HUES6 (cell line): ENCODE measurements around the gene FRMD4B.

ENCODE experiments used
- H3K27ac ChIP-seq: 2 replicates; pipeline ENCODE4 v1.7.0; 2013; ENCODE audit warnings: low read depth, mild to moderate bottlenecking, low read length, inconsistent platforms
- H3K27me3 ChIP-seq: 2 replicates; pipeline ENCODE4 v1.6.1; 2013; ENCODE audit warnings: low read length; ENCODE audit not compliant: control insufficient read depth, insufficient read depth
- H3K36me3 ChIP-seq: 2 replicates; pipeline ENCODE4 v1.6.1; 2013; ENCODE audit warnings: low read length; ENCODE audit not compliant: control insufficient read depth, insufficient read depth
- H3K4me1 ChIP-seq: 2 replicates; pipeline ENCODE4 v1.6.1; 2013; ENCODE audit warnings: low read length; ENCODE audit not compliant: control insufficient read depth, insufficient read depth
- H3K4me3 ChIP-seq: 2 replicates; pipeline ENCODE4 v1.5.1; 2013; ENCODE audit warnings: low read depth, low read length
- H3K9ac ChIP-seq: one replicate; pipeline ENCODE4 v1.6.1; 2013; ENCODE audit warnings: mild to moderate bottlenecking, low read length
- H3K9me3 ChIP-seq: 2 replicates; pipeline ENCODE4 v1.6.1; 2013; ENCODE audit warnings: low read depth, low read length; ENCODE audit not compliant: control insufficient read depth, insufficient read depth

FRMD4B gene

DNA sequence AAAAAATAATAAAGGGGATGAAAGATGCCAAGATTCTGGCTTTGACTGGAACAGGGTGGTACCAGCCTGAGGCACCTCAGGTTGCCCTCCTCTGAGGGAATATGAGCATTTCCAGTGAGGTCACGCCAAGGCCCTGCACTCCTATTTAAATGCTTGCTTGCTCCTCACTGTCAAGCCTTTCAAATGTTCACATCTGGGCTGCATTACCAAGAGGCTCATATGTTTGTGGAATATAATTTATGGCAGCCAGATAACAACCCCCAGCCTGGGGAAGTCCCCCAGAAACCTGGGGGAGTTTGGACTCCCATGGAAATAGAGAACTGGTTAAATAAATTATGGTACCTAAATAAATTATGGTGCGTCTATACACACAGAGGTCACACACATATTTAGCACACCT lies 88.4 kb downstream of the FRMD4B start:
- Histone ChIP-seq H3K27me3 (no peaks in the 10 kb centered on the region), H3K9ac (no peak overlapping the region), H3K9me3 (no peaks in the 10 kb centered on the region), H3K4me3 (no peak overlapping the region), H3K4me1 (peaks cover 19% of the 10 kb centered on the region), H3K27ac (no peak overlapping the region), H3K36me3 (no peaks in the 10 kb centered on the region)

- H3K27me3 ChIP-seq: no peaks in the 10 kb centered on the region
- H3K4me1 ChIP-seq: peaks cover 24% of the 10 kb centered on the region
- no peak overlapping the region for H3K4me3 ChIP-seq
- no peaks in the 10 kb centered on the region for H3K9me3 ChIP-seq
- H3K27ac ChIP-seq: no peak overlapping the region
- H3K36me3 ChIP-seq: no peaks in the 10 kb centered on the region
- H3K9ac ChIP-seq: no peak overlapping the region
Measured at GRCh38 chr3:69296995-69297394, 88.9 kb downstream of the FRMD4B start.

GRCh38 chr3:69294014-69294766 lies 91.7 kb downstream of the FRMD4B start:
- Histone ChIP-seq H3K9me3 (no peaks in the 10 kb centered on the region), H3K27ac (no peak overlapping the region), H3K27me3 (peaks cover 15% of the 10 kb centered on the region), H3K9ac (no peak overlapping the region), H3K4me1 (peaks cover 39% of the 10 kb centered on the region), H3K36me3 (no peaks in the 10 kb centered on the region), H3K4me3 (no peak overlapping the region)

DNA sequence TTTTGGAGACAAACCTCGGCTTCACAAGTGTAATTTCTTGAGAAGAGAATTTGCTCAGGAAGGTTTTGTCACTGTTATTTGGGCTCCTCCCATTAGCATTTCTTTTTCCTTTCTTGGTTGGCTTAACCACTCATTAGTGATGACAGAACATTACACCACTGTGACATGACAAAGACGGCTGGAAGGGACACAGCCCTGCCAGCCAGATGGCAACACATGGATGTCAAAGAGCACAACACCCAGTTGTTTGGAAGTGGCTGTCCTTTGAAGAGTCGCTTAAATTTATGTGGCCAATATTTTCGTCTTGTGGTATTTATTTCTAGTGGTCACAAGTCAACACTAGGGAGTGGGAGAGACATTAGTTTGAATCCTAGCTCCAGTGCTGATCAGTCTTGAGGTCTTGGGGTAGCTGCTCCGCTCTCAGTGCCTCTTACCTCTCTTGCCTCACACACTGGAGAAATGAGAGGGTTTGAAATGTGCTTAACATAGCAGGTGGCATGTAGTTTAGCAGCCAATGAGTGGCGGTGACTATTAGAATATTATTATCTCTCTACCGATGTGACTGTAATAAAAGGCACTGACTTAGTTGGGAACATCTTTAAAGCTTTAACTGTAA lies 92.8 kb downstream of the FRMD4B start:
- Histone ChIP-seq H3K4me1 (peaks cover 48% of the 10 kb centered on the region), H3K36me3 (no peaks in the 10 kb centered on the region), H3K9ac (no peak overlapping the region)

GRCh38 chr3:69292185-69292584 lies 93.7 kb downstream of the FRMD4B start:
- H3K36me3 ChIP-seq: no peaks in the 10 kb centered on the region
- H3K9ac ChIP-seq: no peak overlapping the region
- H3K4me3 ChIP-seq: no peak overlapping the region

More for the DNA sequence above, 92.8 kb downstream of the FRMD4B start:
- H3K4me3 ChIP-seq: no peak overlapping the region
- peaks cover 20% of the 10 kb centered on the region for H3K27me3 ChIP-seq
- H3K9me3 ChIP-seq: no peaks in the 10 kb centered on the region
- H3K27ac ChIP-seq: no peak overlapping the region

GRCh38 chr3:69290430-69290829 lies 95.5 kb downstream of the FRMD4B start:
- H3K9ac ChIP-seq: no peak overlapping the region
- no peaks in the 10 kb centered on the region for H3K36me3 ChIP-seq
- peaks cover 20% of the 10 kb centered on the region for H3K27me3 ChIP-seq
- H3K27ac ChIP-seq: no peak overlapping the region
- H3K4me1 ChIP-seq: peaks cover 56% of the 10 kb centered on the region
- H3K4me3 ChIP-seq: no peak overlapping the region
- no peaks in the 10 kb centered on the region for H3K9me3 ChIP-seq

More at GRCh38 chr3:69292185-69292584, 93.7 kb downstream of the FRMD4B start:
- H3K27me3 ChIP-seq: peaks cover 20% of the 10 kb centered on the region
- no peaks in the 10 kb centered on the region for H3K9me3 ChIP-seq
- peaks cover 56% of the 10 kb centered on the region for H3K4me1 ChIP-seq
- no peak overlapping the region for H3K27ac ChIP-seq

DNA sequence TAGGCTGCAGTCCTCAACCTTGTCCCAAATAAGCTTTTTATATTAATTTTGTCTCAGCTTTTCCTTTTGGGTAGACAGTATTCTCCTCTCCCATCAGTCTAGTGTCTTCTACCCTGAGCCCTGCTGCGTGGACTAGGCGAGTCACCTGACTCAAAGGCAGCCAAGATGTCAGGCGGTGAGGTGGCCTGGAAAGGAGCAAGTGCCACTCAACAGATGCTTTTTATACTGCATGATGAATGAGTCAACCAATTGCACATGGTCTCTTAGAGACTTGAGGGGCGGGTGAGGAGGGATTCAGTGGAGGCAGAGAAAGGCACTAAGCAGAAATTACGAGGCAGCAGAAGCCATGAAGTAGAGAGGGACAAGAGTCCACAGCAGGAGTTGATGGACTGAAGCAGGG lies 95.9 kb downstream of the FRMD4B start:
- H3K36me3 ChIP-seq: no peaks in the 10 kb centered on the region
- no peak overlapping the region for H3K4me3 ChIP-seq
- H3K4me1 ChIP-seq: peaks cover 56% of the 10 kb centered on the region
- no peak overlapping the region for H3K9ac ChIP-seq
- peaks cover 20% of the 10 kb centered on the region for H3K27me3 ChIP-seq
- no peaks in the 10 kb centered on the region for H3K9me3 ChIP-seq
- no peak overlapping the region for H3K27ac ChIP-seq

DNA sequence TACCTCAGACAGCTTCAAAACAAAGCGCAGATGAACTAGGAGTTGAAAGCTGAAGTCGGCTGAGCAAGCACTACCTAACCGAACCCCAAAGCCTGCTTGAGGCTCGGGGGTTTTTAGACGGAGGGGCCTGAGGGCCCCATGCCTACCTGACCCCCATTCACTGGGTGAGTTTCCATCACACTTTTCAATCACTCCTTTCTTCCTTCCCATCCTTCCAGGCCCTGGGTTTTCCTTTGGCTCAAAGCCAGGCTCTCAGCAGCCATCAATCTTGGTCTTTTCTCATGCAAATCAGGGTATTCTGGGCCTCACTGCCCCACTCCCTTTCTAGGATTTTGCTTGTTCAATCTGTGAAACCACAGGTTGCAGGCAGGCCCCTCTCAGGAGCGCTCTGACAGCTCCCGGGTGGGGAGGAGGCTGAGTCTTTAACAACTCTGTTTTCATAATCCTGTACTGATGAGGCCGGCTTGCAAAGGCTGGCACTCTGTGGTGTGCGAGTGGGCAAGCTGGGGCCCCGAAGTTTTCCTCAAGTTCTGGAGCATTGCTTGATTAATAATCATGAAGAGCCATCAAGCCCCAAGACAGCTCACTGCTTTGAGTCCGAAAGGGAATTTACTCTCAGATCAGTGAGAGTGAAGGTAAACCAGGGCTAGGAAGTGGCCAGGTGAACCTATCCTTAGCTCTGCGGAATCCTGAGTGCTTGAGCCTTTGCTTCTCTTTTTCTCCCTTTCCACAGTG lies 97.6 kb downstream of the FRMD4B start:
- peak overlapping the region; percentile 43 for H3K9ac ChIP-seq

DNA sequence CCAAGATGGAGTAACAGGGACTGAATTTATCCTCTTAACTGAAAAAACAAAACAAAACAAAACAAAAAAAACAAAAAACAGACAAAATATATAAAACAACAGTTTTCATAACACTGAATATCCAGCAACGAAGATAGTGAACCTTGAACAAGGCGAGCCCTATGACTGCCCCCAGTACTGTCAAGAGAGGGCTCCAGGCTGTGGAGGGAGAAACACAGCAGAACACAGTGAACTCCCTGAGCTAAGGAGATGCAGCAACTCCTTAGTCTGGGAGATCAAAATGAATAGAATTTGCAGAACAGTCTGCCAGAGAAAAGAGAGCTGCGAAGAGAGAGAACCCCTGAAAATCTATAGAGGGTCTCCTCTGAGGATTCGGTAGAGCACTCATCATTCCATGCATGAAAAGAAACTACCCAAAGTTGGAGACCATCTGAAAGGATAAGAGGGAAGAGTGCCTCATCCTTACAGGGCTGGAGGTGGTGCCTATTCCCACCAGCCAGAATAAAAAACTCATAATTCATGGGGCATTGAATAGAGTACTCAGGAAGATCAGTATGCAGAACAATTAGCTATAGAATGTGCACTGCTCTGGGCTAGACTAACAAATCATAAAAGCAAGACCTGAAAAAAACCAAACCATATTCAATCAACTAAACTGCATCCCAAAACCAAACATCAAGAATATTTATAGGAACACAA lies 101.8 kb downstream of the FRMD4B start:
- no peak overlapping the region for H3K27ac ChIP-seq

More for the DNA sequence above, 97.6 kb downstream of the FRMD4B start:
- Histone ChIP-seq H3K9me3 (no peaks in the 10 kb centered on the region), H3K36me3 (no peaks in the 10 kb centered on the region), H3K4me1 (peaks cover 46% of the 10 kb centered on the region), H3K4me3 (peak overlapping the region; percentile 40), H3K27ac (no peak overlapping the region), H3K27me3 (peaks cover 20% of the 10 kb centered on the region)

GRCh38 chr3:69283496-69283895 lies 102.4 kb downstream of the FRMD4B start:
- H3K27me3 ChIP-seq: no peaks in the 10 kb centered on the region
- H3K4me1 ChIP-seq: peaks cover 10% of the 10 kb centered on the region
- no peak overlapping the region for H3K27ac ChIP-seq
- no peaks in the 10 kb centered on the region for H3K36me3 ChIP-seq
- H3K9ac ChIP-seq: no peak overlapping the region
- no peaks in the 10 kb centered on the region for H3K9me3 ChIP-seq
- H3K4me3 ChIP-seq: no peak overlapping the region

More for the DNA sequence above, 101.8 kb downstream of the FRMD4B start:
- peaks cover 3% of the 10 kb centered on the region; the same call in 1 of the 2 replicates for H3K27me3 ChIP-seq
- no peaks in the 10 kb centered on the region for H3K36me3 ChIP-seq
- no peaks in the 10 kb centered on the region for H3K9me3 ChIP-seq
- no peak overlapping the region for H3K4me3 ChIP-seq
- H3K4me1 ChIP-seq: peaks cover 16% of the 10 kb centered on the region
- no peak overlapping the region for H3K9ac ChIP-seq
